ENCODE data around the gene LHFPL5.

Gene LHFPL5

DNA sequence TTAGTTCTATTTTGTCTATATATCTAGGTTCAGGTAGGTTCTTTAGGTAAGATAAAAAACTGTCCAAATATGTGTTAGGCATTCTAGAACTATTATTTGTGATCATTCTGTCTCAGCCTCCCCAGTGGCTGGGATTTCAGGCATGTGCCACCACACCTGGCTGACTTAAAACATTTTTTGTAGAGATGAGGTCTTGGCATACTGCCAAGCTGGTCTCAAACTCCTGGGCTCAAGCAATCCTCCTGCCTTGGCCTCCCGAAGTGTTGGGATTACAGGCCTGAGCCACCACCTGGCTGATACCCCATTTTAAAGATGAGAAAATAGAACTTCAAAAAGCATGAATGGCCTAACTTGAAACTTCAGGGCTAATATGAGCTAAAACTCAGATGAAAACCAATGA lies 33.9 kb downstream of the LHFPL5 start:
- POLR2A ChIA-PET (ENCODE audit: low non-redundant PET): no interaction called here
- no peak for TF ChIP-seq CTCF (conservative IDR thresholded peaks at IDR 0.05; ENCODE audit: low read depth)
- DNase-seq (ENCODE audit: low spot score): no peak
- CTCF ChIA-PET: no interaction called here
- H3K27ac ChIP-seq: no peak overlapping the region

GRCh38 chr6:35842381-35842780 lies 37.2 kb downstream of the LHFPL5 start:
- CTCF ChIA-PET: no interaction called here
- DNase-seq (ENCODE audit: low spot score): no peak
- POLR2A ChIA-PET (ENCODE audit: low non-redundant PET): no interaction called here
- H3K27ac ChIP-seq: no peak overlapping the region
- TF ChIP-seq CTCF (conservative IDR thresholded peaks at IDR 0.05; ENCODE audit: low read depth): no peak

DNA sequence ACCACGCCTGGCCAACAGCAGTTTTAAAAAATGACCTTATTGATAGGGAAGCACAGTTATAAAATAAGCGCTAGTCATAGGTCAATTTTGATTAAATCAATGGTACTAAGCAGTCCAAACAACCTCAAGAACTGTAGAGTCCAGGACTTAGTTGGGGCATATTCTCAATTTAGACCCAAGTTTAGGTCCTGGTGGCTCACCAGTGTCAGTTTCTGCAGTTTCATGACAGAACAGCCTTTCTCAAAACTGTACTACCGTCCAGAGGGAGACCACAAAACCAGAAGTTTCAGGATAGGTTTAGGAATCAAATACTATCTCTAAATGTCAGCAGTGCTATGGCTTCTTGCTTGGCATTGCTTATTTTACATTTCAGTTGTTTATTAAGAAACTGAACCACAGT lies 39.1 kb downstream of the LHFPL5 start:
- CTCF ChIA-PET: no interaction called here
- no peak for DNase-seq (ENCODE audit: low spot score)
- POLR2A ChIA-PET (ENCODE audit: low non-redundant PET): no interaction called here
- no peak overlapping the region for H3K27ac ChIP-seq
- TF ChIP-seq CTCF (conservative IDR thresholded peaks at IDR 0.05; ENCODE audit: low read depth): no peak

DNA sequence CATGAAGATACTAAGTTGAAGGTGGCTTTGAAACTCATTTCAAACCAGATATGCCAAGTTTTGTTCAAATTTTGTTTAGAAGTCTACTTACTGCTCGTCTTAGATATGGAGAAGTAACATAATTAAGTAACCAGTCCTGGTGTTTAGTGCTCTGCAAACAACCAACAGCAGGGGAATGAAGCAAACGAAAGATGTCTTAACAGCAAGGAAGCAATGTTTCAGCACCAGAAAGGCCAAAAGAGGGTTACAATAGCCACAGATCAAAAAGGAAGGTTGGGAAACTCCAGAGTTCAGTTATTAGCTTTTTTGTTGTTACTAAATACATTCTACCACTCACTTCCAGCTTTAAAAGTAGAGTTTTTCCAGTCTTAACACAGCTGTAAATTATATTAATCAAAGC lies 45.1 kb downstream of the LHFPL5 start:
- CTCF ChIA-PET: interaction anchor here (0.6 kb wide), 1 partner anchor 24 kb away, joined by 3 read pairs; no protein-coding TSS in a partner anchor
- POLR2A ChIA-PET (ENCODE audit: low non-redundant PET): no interaction called here
- no peak for DNase-seq (ENCODE audit: low spot score)
- no peak overlapping the region for H3K27ac ChIP-seq
- TF ChIP-seq CTCF (conservative IDR thresholded peaks at IDR 0.05; ENCODE audit: low read depth): no peak

- ChIA-PET CTCF (no interaction called here), POLR2A (ENCODE audit: low non-redundant PET) (no interaction called here)
- TF ChIP-seq CTCF (conservative IDR thresholded peaks at IDR 0.05; ENCODE audit: low read depth): no peak
- no peak for DNase-seq (ENCODE audit: low spot score)
- H3K27ac ChIP-seq: no peak overlapping the region
These were observed 47.8 kb downstream of the LHFPL5 start for GRCh38 chr6:35852994-35853393.

DNA sequence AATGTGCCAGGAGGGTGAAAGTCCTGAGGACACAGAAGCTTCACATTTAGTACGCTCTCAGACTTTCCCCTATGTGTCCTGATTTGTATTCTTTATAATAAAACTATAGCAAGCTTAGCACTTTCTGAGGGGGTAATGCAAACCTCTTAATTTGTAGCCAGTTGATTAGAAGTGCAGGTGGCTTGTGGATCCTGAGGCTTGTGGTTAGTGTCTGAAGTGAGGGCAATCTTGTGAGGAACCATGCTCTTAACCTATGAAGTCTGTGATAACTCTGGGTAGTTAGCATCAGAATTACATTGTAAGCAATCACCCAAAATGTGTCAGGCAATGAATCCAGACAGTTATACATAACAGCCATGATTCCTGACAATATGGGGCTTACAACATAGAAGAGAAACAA lies 51.1 kb downstream of the LHFPL5 start:
- ChIA-PET POLR2A (ENCODE audit: low non-redundant PET) (interaction anchor here (0.6 kb wide), 1 partner anchor 29 kb away, joined by 3 read pairs; no protein-coding TSS in a partner anchor), CTCF (interaction anchor here (0.6 kb wide), 1 partner anchor 131 kb away, joined by 3 read pairs; no protein-coding TSS in a partner anchor)
- no peak overlapping the region for H3K27ac ChIP-seq
- DNase-seq (ENCODE audit: low spot score): no peak
- TF ChIP-seq CTCF (conservative IDR thresholded peaks at IDR 0.05; ENCODE audit: low read depth): no peak

DNA sequence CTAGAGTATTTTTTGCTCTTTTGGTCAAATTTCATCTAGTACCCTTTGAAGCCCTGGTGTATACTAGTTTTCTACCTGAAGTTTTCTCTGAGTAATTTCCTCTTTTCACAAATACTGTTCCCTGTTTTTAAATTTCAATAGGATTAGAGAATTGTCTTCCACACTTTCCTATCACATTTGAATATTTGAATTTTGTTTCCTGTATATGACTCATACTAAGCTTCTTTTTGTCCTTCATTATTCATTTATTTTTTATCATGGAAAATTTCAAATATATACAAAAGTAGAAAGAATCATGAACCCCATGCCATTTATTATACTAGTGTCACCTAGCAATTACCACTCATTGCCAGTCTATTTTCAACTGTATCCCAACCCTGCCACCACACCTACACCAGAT lies 52.7 kb downstream of the LHFPL5 start:
- TF ChIP-seq CTCF (conservative IDR thresholded peaks at IDR 0.05; ENCODE audit: low read depth): no peak
- CTCF ChIA-PET: no interaction called here

More for the DNA sequence above, 52.7 kb downstream of the LHFPL5 start:
- POLR2A ChIA-PET (ENCODE audit: low non-redundant PET): no interaction called here
- no peak for DNase-seq (ENCODE audit: low spot score)
- H3K27ac ChIP-seq: no peak overlapping the region

All from RWPE1 (cell line).